Omental fat pad (tissue), 4 donors: ENCODE data around the gene MYBBP1A. TPM values are rescaled to one million over a fixed set of nuclear protein-coding genes. Genes with fewer than 3 reads are reported as not detected.
A peak's percentile ranks its signal among the peaks of the same experiment; 100 is the strongest.

ENCODE experiments used
- ATAC-seq: fragments of 150-250 bp; one replicate; pipeline ENCODE4 v1.9.1; 2016; ENCODE audit warnings: mild to moderate bottlenecking, moderate library complexity; ENCODE audit not compliant: low FRiP score
- DNase-seq: peaks from one replicate; pipeline ENCODE4 v3.0.0-alpha.2; 2019; ENCODE audit warnings: low spot score
- CTCF ChIP-seq, 3 donors: fragments of 450-650 bp; IDR thresholded peaks; one replicate each; pipeline ENCODE4 v1.5.1; 2016 to 2017; ENCODE audit warnings: antibody characterized with exemption in 3 of 3, mild to moderate bottlenecking in 3 of 3, moderate library complexity in 2 of 3
- total RNA-seq, 4 donors: library from RNA; depleted of rRNA; stranded (reverse); fragments of >200 nt; gene quantifications; one replicate each; pipeline ENCODE4 v1.1.0, GENCODE V29; 2016

The MYBBP1A gene
- total RNA-seq, 4 donors from 2014 or later = 33.1 to 142 (median 39.1) TPM

GRCh38 chr17:4500191-4500571, 55.0 kb downstream of the MYBBP1A start:
- TF ChIP-seq CTCF (IDR thresholded peaks at IDR 0.05) = no peak
- no peak for DNase-seq
- ATAC-seq = no peak

DNA sequence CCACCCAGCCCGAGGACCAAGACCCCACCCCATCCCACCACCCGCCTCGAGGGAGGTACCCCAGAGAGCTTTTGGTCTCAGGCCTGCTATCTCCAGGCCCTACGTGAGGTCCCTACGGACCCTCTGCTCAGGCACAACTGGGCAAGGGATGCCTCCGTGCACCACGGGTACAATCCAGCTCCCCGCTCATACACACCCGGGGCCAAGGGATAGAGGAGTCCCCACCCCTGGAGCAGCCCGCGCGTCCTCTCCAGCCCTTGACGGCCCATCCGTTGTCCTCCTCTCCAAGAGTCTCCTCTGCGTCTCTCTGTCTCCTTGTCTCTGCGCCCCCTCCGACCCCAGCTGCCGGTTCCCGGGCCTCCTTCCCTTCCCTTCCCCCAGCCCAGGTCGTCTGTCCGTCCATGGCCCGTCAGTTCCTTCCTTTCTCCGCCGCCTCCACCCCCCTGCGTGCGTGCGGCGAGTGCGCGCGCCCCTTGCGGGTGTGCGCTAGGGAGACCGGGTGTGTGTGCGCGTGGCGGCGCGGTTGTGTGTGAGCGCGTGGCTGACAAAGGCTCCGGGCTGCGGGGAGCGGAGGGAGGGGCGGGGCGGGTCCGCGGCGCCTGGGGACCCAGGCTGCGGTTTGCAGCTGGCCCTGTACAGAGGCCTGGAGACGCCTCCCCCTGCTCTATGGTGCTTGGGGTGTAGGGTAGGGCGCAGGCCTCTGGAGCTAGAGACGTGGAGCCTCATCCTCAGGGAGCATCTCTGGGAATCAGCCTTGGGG, 55.6 kb downstream of the MYBBP1A start:
- no peak for TF ChIP-seq CTCF (IDR thresholded peaks at IDR 0.05)
- DNase-seq (no peak), ATAC-seq (no peak)

DNA sequence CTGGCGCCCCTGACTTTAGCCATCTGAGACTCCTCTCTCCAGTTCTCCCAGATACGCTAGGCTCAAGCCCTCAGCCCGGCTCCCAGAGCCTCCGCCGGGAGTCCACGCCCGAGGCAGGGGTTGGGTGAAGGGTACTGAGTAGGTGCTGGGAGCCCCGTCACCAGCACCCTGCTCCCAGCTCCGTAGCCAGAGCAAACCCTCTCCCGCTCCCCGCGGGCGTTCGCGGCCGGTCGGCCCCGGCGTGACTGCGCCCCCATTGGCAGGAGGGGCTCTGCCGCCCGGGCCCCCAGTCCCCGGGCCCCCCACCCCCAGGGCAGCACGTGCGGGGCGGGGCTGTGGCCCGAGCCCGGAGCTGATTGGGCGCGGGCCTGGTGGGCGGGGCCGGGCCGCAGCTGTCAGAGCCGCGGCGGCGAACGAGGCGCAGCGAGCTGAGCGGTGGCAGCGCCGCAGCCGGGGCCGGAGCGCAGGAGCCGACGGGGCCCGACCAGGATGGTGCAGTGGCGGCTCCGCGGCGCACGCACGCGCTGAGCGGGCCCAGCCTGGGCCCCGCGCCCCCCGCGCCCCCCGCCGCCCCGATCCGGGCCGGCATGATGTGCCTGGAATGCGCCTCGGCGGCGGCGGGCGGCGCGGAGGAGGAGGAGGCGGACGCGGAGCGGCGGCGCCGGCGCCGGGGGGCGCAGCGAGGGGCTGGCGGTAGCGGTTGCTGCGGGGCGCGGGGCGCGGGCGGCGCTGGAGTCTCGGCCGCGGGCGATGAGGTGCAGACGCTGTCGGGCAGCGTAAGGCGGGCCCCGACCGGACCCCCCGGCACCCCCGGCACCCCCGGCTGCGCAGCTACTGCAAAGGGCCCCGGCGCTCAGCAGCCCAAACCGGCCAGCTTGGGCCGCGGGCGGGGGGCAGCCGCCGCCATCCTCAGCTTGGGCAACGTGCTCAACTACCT, 56.5 kb downstream of the MYBBP1A start, which contains the start of gene SPNS2:
TSS of gene SPNS2 (plus strand) at position 421 of the 937 bp plus-strand sequence. CDS start at position 588, 167 bp downstream.
- ATAC-seq (peak; percentile 73), DNase-seq (no peak)
- no peak for TF ChIP-seq CTCF (IDR thresholded peaks at IDR 0.05)

DNA sequence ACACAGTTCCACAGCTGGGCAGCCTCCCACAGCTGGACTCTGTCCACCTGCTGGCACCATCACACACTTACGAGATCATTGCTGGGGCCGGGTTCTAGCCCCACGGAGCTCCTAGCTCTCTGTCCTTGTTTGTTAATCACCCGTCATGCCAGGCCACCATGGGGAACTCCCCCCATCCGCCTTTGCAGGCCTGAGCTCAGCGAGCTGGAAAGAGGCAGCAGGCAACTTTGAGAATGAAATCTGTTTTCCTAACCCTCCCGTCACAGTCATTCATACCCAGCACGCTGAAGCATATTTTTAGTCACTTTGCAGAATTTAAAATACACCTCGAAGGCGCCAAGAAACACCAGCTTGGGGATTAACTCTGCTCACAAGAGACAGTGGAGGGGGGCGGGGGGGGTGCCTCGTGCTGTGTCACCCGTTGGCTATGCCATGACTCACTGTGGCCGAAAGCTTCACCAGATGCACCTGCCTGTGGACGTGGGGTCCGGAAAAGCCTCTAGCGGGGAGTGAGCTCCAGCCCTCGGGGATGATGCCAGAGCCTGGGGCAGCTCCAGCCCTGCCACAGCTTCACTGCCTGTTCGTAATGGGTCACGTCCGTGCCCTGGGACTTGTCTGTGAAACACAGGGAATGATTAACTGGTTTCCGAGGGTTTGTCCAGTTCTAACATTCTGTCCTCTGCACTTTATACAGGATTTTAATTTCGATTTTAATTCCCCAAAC, 57.9 kb downstream of the MYBBP1A start:
- no peak for DNase-seq
- ATAC-seq = no peak
- no peak for TF ChIP-seq CTCF (IDR thresholded peaks at IDR 0.05)

DNA sequence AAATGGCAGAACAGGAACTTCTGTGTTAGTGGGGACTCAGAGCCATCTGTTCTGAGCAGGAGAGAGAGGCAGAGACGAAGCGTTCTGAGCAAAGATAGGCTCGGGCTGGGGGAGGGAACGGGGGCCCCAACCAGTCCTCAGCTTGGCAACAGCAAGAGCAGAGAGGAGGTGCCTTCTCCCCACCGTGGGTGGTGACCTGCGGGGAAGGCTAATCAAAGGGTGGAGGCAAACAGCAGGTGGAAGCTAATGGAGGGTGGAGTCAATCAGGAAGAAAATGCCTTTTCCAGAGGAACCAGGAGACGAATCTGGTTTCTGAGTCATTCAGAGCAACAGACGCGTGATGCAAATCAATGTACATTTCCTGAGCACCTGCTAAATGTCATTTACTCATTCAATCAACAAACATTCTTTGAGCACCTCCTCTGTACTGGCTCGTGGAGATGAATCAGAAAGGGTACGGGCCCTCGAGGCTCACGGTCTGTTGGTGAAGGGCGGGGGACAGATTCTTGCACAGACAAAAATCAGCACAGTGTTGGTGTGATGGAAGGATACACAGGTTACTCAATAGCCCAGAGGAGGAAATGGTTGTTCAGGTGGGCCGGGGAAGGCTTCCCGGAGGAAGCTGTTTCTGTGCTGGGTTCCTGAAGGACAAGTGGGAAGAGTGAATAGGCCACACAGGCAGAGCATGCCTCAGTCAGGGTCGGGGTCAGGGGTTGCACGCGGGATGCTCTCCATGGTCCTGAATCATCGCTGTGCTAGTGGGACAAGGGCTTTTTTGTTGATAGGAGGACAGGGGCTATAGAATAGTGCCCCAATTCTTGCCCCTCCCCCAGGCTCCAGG, 62.2 kb downstream of the MYBBP1A start:
- DNase-seq = no peak
- TF ChIP-seq CTCF (IDR thresholded peaks at IDR 0.05) = no peak
- no peak for ATAC-seq

GRCh38 chr17:4490637-4491061, 64.5 kb downstream of the MYBBP1A start:
- DNase-seq (no peak), ATAC-seq (no peak)
- no peak for TF ChIP-seq CTCF (IDR thresholded peaks at IDR 0.05)
